Activated naive CD4-positive, alpha-beta T cell treated with anti-CD3 and anti-CD28 coated beads, Interleukin-2, amount 50 U/mL, for 16 hours (primary cell): Measurements from ENCODE around the gene SPRR5.

Experiments used
- DNase-seq: peaks from one replicate; pipeline ENCODE4 v3.0.0-alpha.2; 2020

SPRR5 gene

DNA sequence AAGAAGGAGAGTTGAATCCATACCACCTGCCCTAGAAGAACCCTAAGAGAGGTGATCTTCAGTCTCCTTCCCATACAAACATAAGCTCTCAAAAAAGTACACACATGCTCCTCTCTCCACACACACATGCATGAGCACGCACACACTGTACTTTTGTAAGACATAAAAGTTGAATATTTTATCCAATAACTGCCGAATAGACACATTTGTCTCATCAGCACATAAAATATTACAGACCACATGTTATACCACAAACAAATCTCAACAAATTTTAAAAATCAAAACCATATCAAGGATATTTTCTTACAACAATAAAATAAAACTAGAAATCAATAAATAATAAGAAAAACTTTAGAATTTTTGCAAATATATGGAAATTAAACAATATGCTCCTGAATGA, 39.6 kb downstream of the SPRR5 start:
- DNase-seq: no peak

DNA sequence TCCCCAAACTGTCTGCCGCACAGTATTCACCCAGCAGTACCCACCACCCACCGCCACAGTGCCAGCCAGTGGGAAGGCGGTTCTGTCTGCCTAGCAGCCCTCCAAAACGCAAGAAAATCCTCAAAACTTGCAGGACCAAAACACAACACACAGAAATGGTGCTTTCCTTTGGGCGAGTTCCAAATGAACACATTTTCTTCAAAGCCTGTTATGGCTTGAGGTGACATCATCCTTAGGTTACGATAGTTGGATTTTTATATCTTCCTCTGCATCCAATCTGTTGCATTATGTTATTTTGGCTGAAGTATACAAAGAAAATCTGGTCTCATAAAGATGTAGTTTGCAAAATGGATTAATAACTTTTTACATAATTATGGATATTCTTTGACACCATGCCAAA, 46.2 kb downstream of the SPRR5 start:
- DNase-seq: no peak

DNA sequence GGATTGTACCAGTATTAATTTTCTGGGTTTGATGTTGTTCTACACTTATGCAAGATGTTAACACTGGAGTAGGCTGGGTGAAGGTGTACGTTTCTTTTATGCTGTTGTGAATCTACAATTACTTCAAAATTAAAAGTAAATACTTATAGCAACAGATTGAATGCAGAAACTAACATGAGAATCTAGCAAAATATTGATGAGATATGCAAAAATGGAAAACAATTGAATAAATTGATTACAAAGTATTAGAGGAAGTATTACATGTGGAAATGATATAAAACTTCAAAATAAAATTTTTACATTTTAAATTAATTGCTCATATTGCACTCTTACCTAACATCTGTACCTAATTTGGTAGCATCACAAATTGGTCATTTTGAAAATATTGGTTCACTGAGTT, 48.8 kb downstream of the SPRR5 start:
- DNase-seq: no peak

DNA sequence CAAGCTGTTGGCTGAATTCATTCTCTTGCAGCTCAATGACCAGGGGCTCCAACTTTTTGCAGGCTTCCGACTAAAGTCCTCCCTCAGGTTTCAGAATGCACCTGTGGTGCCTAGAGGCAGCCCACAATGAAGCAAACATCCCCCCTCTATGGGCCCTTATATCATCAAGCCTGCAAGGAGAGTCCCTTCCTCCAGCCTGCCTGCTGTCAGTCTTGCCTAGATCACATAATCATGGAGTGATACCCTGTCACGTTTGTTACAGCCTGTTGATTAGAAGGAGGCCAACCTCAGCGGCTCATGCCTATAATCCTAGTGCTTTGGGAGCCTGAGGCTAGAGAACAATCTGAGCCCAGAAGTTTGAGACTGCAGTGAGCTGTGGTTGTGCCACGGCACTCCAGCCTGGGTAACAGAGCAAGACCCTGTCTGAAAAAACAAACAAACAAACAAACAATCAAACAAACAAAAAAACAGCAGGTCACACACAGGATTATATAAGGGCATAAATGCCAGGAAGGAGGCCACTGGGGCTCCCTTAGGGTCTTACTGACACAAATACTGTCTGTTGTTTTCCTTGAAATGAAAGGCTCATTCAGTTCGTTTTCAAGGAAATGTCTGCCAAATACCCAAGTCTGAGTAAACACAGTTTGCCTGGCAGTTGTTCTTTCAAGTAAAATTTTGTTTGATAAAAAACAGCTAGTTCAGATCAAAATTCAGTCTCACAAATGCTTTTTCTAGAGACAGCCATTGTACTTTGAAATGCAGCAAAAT, 49.8 kb downstream of the SPRR5 start:
- no peak for DNase-seq

DNA sequence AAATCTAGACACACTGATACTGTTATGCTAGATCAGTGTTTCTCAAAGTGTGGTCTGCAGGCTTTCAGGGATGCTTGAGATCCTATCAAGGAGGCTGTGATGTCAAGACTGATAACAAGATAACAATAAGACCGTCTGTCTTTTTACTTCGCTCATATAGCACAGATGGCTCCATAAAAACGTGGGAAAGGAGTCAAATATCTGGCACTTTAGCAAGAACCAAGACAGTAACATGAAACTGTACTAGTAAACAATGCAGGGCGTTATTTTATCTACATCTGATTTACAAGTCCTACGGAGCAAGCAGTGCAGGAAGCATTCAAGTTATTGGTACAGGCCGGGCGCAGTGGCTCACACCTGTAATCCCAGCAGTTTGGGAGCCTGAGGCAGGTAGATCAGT, 50.9 kb downstream of the SPRR5 start:
- DNase-seq: no peak

DNA sequence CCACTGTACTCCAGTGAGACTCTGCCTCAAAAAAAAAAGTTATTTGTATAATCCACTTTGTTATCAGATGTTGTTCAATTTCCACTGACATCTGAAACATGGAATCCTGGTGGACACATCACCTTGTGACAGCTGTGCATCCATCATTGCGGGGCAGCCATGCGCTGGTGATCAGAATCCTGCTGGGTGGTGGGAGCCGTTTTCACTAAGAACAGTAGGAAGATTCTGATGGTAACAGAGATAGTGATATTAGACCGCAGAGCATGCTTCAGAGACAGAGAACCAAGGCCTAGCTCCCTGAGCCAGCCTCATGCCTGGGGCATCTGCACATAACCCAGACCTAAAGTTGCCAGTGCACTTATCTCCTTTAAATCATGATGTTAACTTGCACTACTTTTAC, 51.5 kb downstream of the SPRR5 start:
- DNase-seq: no peak
